Choroid plexus epithelial cell (primary cell): Measurements from ENCODE around the gene CHST15.
"Not testable (repeated sequence)": the region's sequence is repeated elsewhere in the genome, so short reads cannot be mapped to it uniquely, and the experiment has no call there.

ENCODE experiments used
- DNase-seq: peaks from one replicate; pipeline ENCODE4 v3.0.0-alpha.2; 2010; ENCODE audit warnings: low read depth
- H3K4me3 ChIP-seq: 2 replicates; pipeline ENCODE4 v1.5.1; 2011; ENCODE audit warnings: low read depth, mild to moderate bottlenecking, control low read depth, low read length, moderate library complexity
- CTCF ChIP-seq: conservative IDR thresholded peaks from 2 replicates; pipeline ENCODE4 v1.5.1; 2011; ENCODE audit warnings: low read depth, mild to moderate bottlenecking, control low read depth, inconsistent platforms, low read length, moderate library complexity

CHST15 gene

GRCh38 chr10:124035306-124035927 is 58.0 kb downstream of the CHST15 start:
- DNase-seq: no peak
- H3K4me3 ChIP-seq: no peak overlapping the region
- TF ChIP-seq CTCF: no peak

GRCh38 chr10:124034576-124035305 is 58.7 kb downstream of the CHST15 start:
- DNase-seq: not testable (repeated sequence)

GRCh38 chr10:124033887-124034218 is 59.5 kb downstream of the CHST15 start:
- no peak for TF ChIP-seq CTCF
- DNase-seq: peak; percentile 10
- H3K4me3 ChIP-seq: no peak overlapping the region

More at GRCh38 chr10:124034576-124035305, 58.7 kb downstream of the CHST15 start:
- H3K4me3 ChIP-seq: not testable (repeated sequence)

GRCh38 chr10:124032971-124033886 is 60.2 kb downstream of the CHST15 start:
- DNase-seq: peak; percentile 91
- no peak for TF ChIP-seq CTCF

GRCh38 chr10:124032087-124032935 is 61.1 kb downstream of the CHST15 start:
- TF ChIP-seq CTCF: no peak
- H3K4me3 ChIP-seq: no peak overlapping the region
- DNase-seq: no peak

More at GRCh38 chr10:124032971-124033886, 60.2 kb downstream of the CHST15 start:
- H3K4me3 ChIP-seq: no peak overlapping the region

- no peak for DNase-seq
- TF ChIP-seq CTCF: no peak
- no peak overlapping the region for H3K4me3 ChIP-seq
These were observed 62.8 kb downstream of the CHST15 start for GRCh38 chr10:124030492-124031110.
